Panc1 (cell line): ENCODE data around the gene TIMM22. TPM values are rescaled to one million over a fixed set of nuclear protein-coding genes. Genes with fewer than 3 reads are reported as not detected.

Experiments used
- ATAC-seq: fragments of 200-7000 bp; cut with Tn5 transposase; 2 replicates; pipeline ENCODE4 v1.9.1; 2020; ENCODE audit warnings: mild to moderate bottlenecking, moderate library complexity
- BruUV-seq: library from RNA; stranded (reverse); fragments of 400-500 nt; replicated peaks from 2 replicates; lab custom pipeline; 2021; lab: Mats Ljungman, UMichigan
- CTCF ChIA-PET: fragments of 300-600 bp; sonication (Branson Sonifier 250); formaldehyde crosslinking; loops from one replicate; lab custom pipeline; 2022; ENCODE audit warnings: antibody characterized with exemption; lab: Charles Lee
- POLR2A ChIA-PET: fragments of 300-600 bp; sonication (Branson Sonifier 250); formaldehyde crosslinking; loops from one replicate; lab custom pipeline; 2022; ENCODE audit warnings: antibody characterized with exemption; lab: Charles Lee
- DNase-seq: peaks from one replicate; pipeline ENCODE4 v3.0.0-alpha.2; 2010; ENCODE audit warnings: low read depth, low spot score
- H3K27ac ChIP-seq: 2 replicates; pipeline ENCODE4 v1.5.1; 2011; ENCODE audit warnings: mild to moderate bottlenecking, low read length, inconsistent platforms
- H3K27me3 ChIP-seq: fragments of 200-500 bp; sonication (Bioruptor generic); 2 replicates; pipeline ENCODE4 v1.6.0; 2014; ENCODE audit warnings: low read length, inconsistent platforms; ENCODE audit not compliant: control insufficient read depth, insufficient read depth
- H3K36me3 ChIP-seq: fragments of 200-500 bp; sonication (Bioruptor generic); 2 replicates; pipeline ENCODE4 v1.5.1; 2014; ENCODE audit warnings: inconsistent platforms, mild to moderate bottlenecking, low read length, moderate library complexity; ENCODE audit not compliant: control insufficient read depth, insufficient read depth
- H3K4me1 ChIP-seq: 2 replicates; pipeline ENCODE4 v1.5.1; 2011; ENCODE audit warnings: inconsistent platforms, mild to moderate bottlenecking, low read length, moderate library complexity; ENCODE audit not compliant: control insufficient read depth, insufficient read depth
- H3K4me3 ChIP-seq, 2 experiments: 2 replicates each; pipeline ENCODE4 v1.5.1; 2011 to 2012; ENCODE audit warnings: low read depth in 2 of 2, low read length in 2 of 2, mild to moderate bottlenecking in 2 of 2, inconsistent platforms in 1 of 2, moderate library complexity in 1 of 2
- H3K9me3 ChIP-seq: fragments of 200-500 bp; sonication (Bioruptor generic); 2 replicates; pipeline ENCODE4 v1.5.1; 2014; ENCODE audit warnings: low read depth, mild to moderate bottlenecking, inconsistent platforms, low read length, moderate library complexity; ENCODE audit not compliant: control insufficient read depth, insufficient read depth
- POLR2AphosphoS5 ChIP-seq: IDR thresholded peaks from 2 replicates; pipeline ENCODE4 v1.6.1; 2012; ENCODE audit warnings: mild to moderate bottlenecking, low read depth, low read length, moderate library complexity
- SIN3A ChIP-seq: IDR thresholded peaks from 2 replicates; pipeline ENCODE4 v1.6.1; 2012; ENCODE audit warnings: low read depth, mild to moderate bottlenecking, low read length, moderate library complexity, borderline replicate concordance; ENCODE audit not compliant: insufficient read depth
- TCF7L2 ChIP-seq: IDR thresholded peaks from 2 replicates; pipeline ENCODE4 v1.6.1; 2011; ENCODE audit warnings: mild to moderate bottlenecking, low read depth, low read length, inconsistent platforms
- in situ Hi-C: cut with HindIII; loops from 2 replicates; pipeline ENCODE4 v1.10.0; 2016; ENCODE audit warnings: low sequenced_read_pairs, low pct_unique_long_range_greater_than_20kb
- intact Hi-C: fragments of 100-400 bp; cut with micrococcal nuclease; formaldehyde crosslinking; loops from one replicate; pipeline ENCODE4 v1.10.0; 2022; ENCODE audit not compliant: unreplicated experiment
- total RNA-seq: library from RNA; stranded (reverse); gene quantifications from one replicate; pipeline ENCODE4 v1.2.1, GENCODE V29; 2021; ENCODE audit not compliant: unreplicated experiment
- TF ChIP-seq, protein P1 (sequence below), 2 experiments: IDR thresholded peaks; 2 replicates each; pipeline ENCODE4 v1.6.1; 2011 to 2012; ENCODE audit warnings: low read depth in 2 of 2, control low read depth in 1 of 2, low read length in 1 of 2, mild to moderate bottlenecking in 1 of 2, moderate library complexity in 1 of 2; ENCODE audit not compliant: insufficient read depth in 1 of 2
- TF ChIP-seq, protein P2 (sequence below): fragments of 450-650 bp; IDR thresholded peaks from 2 replicates; pipeline ENCODE4 v1.5.1; 2017; ENCODE audit warnings: mild to moderate bottlenecking

Gene TIMM22
- total RNA-seq, 1 experiment from 2014 or later: 10.2 TPM

DNA sequence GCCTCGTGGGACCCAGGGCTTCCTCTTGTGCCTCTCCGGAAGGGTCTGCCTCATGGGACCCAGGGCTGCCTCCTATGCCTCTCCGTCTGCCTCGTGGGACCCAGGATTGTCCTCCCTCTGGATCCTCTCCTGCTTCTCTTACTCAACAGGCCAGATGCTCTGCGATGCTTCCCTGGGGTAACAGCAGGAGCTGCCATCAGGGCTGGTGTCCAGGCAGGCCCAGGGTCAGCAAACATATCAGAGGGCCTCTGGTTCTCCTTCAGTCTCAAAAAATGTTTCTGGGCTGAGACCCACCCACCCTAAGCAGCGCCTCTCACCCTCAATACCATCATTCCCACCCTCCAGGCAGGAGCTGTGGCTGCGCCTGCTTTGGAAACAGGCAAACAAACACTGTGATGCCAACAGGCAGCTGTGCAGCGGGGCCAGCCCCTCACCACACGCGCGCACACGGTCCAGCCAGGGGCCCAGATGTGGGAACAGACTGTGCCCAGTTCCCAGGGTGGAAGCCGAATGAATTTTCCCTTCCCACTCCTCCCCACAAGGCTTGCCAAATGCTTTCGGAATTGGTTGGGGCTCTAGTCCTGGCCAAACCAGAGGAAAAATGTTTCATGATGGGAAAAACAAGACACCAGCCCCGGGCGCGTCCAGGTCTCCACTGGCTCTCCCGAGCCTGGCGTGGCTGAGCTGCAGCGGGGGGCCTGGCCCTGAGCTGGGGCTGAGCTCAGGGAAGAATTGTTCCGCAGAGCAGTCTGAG is 11.3 kb downstream of the TIMM22 start:
- TF ChIP-seq TCF7L2 (no peak), POLR2AphosphoS5 (no peak), SIN3A (no peak)
- TF ChIP-seq, protein P1, sequence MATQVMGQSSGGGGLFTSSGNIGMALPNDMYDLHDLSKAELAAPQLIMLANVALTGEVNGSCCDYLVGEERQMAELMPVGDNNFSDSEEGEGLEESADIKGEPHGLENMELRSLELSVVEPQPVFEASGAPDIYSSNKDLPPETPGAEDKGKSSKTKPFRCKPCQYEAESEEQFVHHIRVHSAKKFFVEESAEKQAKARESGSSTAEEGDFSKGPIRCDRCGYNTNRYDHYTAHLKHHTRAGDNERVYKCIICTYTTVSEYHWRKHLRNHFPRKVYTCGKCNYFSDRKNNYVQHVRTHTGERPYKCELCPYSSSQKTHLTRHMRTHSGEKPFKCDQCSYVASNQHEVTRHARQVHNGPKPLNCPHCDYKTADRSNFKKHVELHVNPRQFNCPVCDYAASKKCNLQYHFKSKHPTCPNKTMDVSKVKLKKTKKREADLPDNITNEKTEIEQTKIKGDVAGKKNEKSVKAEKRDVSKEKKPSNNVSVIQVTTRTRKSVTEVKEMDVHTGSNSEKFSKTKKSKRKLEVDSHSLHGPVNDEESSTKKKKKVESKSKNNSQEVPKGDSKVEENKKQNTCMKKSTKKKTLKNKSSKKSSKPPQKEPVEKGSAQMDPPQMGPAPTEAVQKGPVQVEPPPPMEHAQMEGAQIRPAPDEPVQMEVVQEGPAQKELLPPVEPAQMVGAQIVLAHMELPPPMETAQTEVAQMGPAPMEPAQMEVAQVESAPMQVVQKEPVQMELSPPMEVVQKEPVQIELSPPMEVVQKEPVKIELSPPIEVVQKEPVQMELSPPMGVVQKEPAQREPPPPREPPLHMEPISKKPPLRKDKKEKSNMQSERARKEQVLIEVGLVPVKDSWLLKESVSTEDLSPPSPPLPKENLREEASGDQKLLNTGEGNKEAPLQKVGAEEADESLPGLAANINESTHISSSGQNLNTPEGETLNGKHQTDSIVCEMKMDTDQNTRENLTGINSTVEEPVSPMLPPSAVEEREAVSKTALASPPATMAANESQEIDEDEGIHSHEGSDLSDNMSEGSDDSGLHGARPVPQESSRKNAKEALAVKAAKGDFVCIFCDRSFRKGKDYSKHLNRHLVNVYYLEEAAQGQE (IDR thresholded peaks at IDR 0.05; ENCODE audit: insufficient read depth in 1 of 2, low read depth in 2 of 2, low read length in 1 of 2): no peak
- TF ChIP-seq, protein P2, sequence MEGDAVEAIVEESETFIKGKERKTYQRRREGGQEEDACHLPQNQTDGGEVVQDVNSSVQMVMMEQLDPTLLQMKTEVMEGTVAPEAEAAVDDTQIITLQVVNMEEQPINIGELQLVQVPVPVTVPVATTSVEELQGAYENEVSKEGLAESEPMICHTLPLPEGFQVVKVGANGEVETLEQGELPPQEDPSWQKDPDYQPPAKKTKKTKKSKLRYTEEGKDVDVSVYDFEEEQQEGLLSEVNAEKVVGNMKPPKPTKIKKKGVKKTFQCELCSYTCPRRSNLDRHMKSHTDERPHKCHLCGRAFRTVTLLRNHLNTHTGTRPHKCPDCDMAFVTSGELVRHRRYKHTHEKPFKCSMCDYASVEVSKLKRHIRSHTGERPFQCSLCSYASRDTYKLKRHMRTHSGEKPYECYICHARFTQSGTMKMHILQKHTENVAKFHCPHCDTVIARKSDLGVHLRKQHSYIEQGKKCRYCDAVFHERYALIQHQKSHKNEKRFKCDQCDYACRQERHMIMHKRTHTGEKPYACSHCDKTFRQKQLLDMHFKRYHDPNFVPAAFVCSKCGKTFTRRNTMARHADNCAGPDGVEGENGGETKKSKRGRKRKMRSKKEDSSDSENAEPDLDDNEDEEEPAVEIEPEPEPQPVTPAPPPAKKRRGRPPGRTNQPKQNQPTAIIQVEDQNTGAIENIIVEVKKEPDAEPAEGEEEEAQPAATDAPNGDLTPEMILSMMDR: no peak
- H3K27me3 ChIP-seq: no peaks in the 10 kb centered on the region
- H3K9me3 ChIP-seq: no peaks in the 10 kb centered on the region
- BruUV-seq: no TSS peak
- no peak overlapping the region for H3K4me3 ChIP-seq
- in situ Hi-C loops: no loop called here
- CTCF ChIA-PET: no interaction called here
- no peak for DNase-seq
- no peak for ATAC-seq
- H3K36me3 ChIP-seq: no peaks in the 10 kb centered on the region
- peaks cover 27% of the 10 kb centered on the region for H3K4me1 ChIP-seq
- intact Hi-C loops: no loop called here
- POLR2A ChIA-PET: no interaction called here
- H3K27ac ChIP-seq: no peak overlapping the region

DNA sequence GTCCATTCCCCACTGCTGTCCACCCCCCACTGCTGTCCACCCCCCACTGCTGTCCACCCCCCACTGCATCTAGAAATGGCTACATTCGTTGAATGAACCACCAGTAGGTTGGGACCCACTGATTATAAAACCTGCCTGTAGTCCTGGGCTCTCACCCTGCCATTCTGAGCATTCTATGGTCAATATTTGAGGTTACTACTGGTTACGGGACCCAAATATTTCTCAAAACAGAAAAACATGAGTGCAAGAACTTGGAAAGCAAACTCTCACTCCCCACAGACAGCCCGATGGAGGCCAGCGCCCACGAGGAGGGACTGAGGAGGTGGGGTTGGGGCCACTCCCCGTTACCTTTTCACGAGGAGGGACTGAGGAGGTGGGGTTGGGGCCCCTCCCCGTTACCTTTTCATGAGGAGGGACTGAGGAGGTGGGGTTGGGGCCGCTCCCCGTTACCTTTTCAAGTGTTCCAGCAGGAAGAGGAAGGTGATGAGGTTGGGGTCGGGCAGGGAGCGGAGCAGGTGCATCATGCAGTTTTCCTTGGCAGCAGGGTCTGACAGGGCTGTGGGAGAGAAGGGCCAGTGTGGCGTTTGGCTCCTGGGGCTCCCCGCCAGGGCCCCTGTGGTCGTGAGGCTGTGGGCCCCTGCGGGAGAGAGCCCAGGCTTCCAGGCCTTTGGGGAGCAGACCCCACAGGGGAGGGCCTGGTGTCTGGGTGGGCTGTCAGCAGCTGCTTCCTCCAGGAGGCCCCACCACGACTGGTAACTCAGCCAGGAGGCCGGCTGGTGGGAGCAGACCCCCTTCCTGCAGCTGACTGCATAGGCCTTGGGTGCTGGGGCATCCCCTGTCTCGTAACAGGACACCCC is 12.5 kb downstream of the TIMM22 start:
- intact Hi-C loops: no loop called here
- no peaks in the 10 kb centered on the region for H3K36me3 ChIP-seq
- H3K9me3 ChIP-seq: no peaks in the 10 kb centered on the region
- H3K4me1 ChIP-seq: peaks cover 16% of the 10 kb centered on the region
- in situ Hi-C loops: no loop called here
- H3K4me3 ChIP-seq: no peak overlapping the region
- H3K27ac ChIP-seq: no peak overlapping the region
- CTCF ChIA-PET: no interaction called here
- no peaks in the 10 kb centered on the region for H3K27me3 ChIP-seq
- POLR2A ChIA-PET: no interaction called here
- no peak for DNase-seq
- no TSS peak for BruUV-seq
- TF ChIP-seq, protein P1 (IDR thresholded peaks at IDR 0.05; ENCODE audit: insufficient read depth in 1 of 2, low read depth in 2 of 2, low read length in 1 of 2): no peak
- no peak for TF ChIP-seq POLR2AphosphoS5
- TF ChIP-seq, protein P2: no peak
- no peak for TF ChIP-seq TCF7L2
- TF ChIP-seq SIN3A: no peak
- no peak for ATAC-seq
